ENCODE measurements around the gene NCEH1. TPM values are rescaled to one million over a fixed set of nuclear protein-coding genes. Genes with fewer than 3 reads are reported as not detected.

The NCEH1 gene
- total RNA-seq, 2 experiments from 2014 or later = 0.33 to 0.50 TPM

- no peaks in the 10 kb centered on the region for H3K4me1 ChIP-seq (ENCODE audit: insufficient read depth, low read length)
- Mint-ChIP-seq H3K4me1 (ENCODE audit: low read depth) (no peaks in the 10 kb centered on the region), H3K9me3 (no peaks in the 10 kb centered on the region), H3K27me3 (no peaks in the 10 kb centered on the region), H3K27ac (no peak overlapping the region), H3K36me3 (ENCODE audit: low read depth) (peaks cover 6% of the 10 kb centered on the region), H3K4me3 (no peak overlapping the region)
- H3K9me3 ChIP-seq (ENCODE audit: control insufficient read depth in 1 of 2, insufficient read depth in 1 of 2, low read length in 2 of 2) = no peaks in the 10 kb centered on the region
- H3K27ac ChIP-seq (ENCODE audit: low read depth in 1 of 2, low read length in 2 of 2) = no peak overlapping the region
- H3K36me3 ChIP-seq (ENCODE audit: insufficient read depth, low read length) = peaks cover 3% of the 10 kb centered on the region
- H3K27me3 ChIP-seq (ENCODE audit: control insufficient read depth in 1 of 2, insufficient read depth in 2 of 2, low read length in 2 of 2) = no peaks in the 10 kb centered on the region
- no peak for TF ChIP-seq CTCF (IDR thresholded peaks at IDR 0.05)
- no peak overlapping the region for H3K4me3 ChIP-seq (ENCODE audit: low read length)
- DNase-seq = no peak
- ChIA-PET POLR2A (no interaction called here), CTCF (no interaction called here)
- intact Hi-C loops (cut with DNase I, micrococcal nuclease) = no loop called here
- no peak for ATAC-seq (ENCODE audit: poor library complexity)
Measured at GRCh38 chr3:172629470-172629869, 81.4 kb downstream of the NCEH1 start.

- TF ChIP-seq CTCF (IDR thresholded peaks at IDR 0.05) = no peak
- Histone ChIP-seq H3K27ac (ENCODE audit: low read depth in 1 of 2, low read length in 2 of 2) (no peak overlapping the region), H3K27me3 (ENCODE audit: control insufficient read depth in 1 of 2, insufficient read depth in 2 of 2, low read length in 2 of 2) (no peaks in the 10 kb centered on the region), H3K36me3 (ENCODE audit: insufficient read depth, low read length) (no peaks in the 10 kb centered on the region), H3K4me1 (ENCODE audit: insufficient read depth, low read length) (no peaks in the 10 kb centered on the region), H3K9me3 (ENCODE audit: control insufficient read depth in 1 of 2, insufficient read depth in 1 of 2, low read length in 2 of 2) (no peaks in the 10 kb centered on the region), H3K4me3 (ENCODE audit: low read length) (no peak overlapping the region)
- Mint-ChIP-seq H3K4me1 (ENCODE audit: low read depth) (peaks cover 8% of the 10 kb centered on the region), H3K4me3 (no peak overlapping the region), H3K27me3 (no peaks in the 10 kb centered on the region), H3K36me3 (ENCODE audit: low read depth) (no peaks in the 10 kb centered on the region), H3K27ac (no peak overlapping the region), H3K9me3 (no peaks in the 10 kb centered on the region)
- no peak for ATAC-seq (ENCODE audit: poor library complexity)
- CTCF ChIA-PET = interaction anchor here (0.7 to 0.9 kb wide), 2 partner anchors 31 to 339 kb away, joined by 3 read pairs; no protein-coding TSS in a partner anchor
- POLR2A ChIA-PET = no interaction called here
- no peak for DNase-seq
- intact Hi-C loops (cut with DNase I, micrococcal nuclease) = no loop called here
Measured at GRCh38 chr3:172627057-172627809, 83.6 kb downstream of the NCEH1 start.

- no peaks in the 10 kb centered on the region for H3K27me3 ChIP-seq (ENCODE audit: control insufficient read depth in 1 of 2, insufficient read depth in 2 of 2, low read length in 2 of 2)
- no peaks in the 10 kb centered on the region for H3K36me3 ChIP-seq (ENCODE audit: insufficient read depth, low read length)
- ChIA-PET POLR2A (no interaction called here), CTCF (no interaction called here)
- intact Hi-C loops (cut with DNase I, micrococcal nuclease) = no loop called here
- no peak for TF ChIP-seq CTCF (IDR thresholded peaks at IDR 0.05)
- Mint-ChIP-seq H3K36me3 (ENCODE audit: low read depth) (no peaks in the 10 kb centered on the region), H3K27ac (no peak overlapping the region), H3K4me3 (no peak overlapping the region), H3K4me1 (ENCODE audit: low read depth) (peaks cover 11% of the 10 kb centered on the region), H3K9me3 (no peaks in the 10 kb centered on the region), H3K27me3 (no peaks in the 10 kb centered on the region)
- ATAC-seq (ENCODE audit: poor library complexity) = no peak
- H3K4me3 ChIP-seq (ENCODE audit: low read length) = no peak overlapping the region
- no peak for DNase-seq
- no peaks in the 10 kb centered on the region for H3K4me1 ChIP-seq (ENCODE audit: insufficient read depth, low read length)
- H3K9me3 ChIP-seq (ENCODE audit: control insufficient read depth in 1 of 2, insufficient read depth in 1 of 2, low read length in 2 of 2) = no peaks in the 10 kb centered on the region
- no peak overlapping the region for H3K27ac ChIP-seq (ENCODE audit: low read depth in 1 of 2, low read length in 2 of 2)
Measured at GRCh38 chr3:172626021-172626640, 84.7 kb downstream of the NCEH1 start.
